Subcutaneous adipose tissue (tissue), 4 donors: ENCODE data around the gene IL37. TPM values are rescaled to one million over a fixed set of nuclear protein-coding genes. Genes with fewer than 3 reads are reported as not detected.

ENCODE experiments used
- CTCF ChIP-seq: fragments of 450-650 bp; IDR thresholded peaks from one replicate; pipeline ENCODE4 v1.5.1; 2016; ENCODE audit warnings: low read depth, mild to moderate bottlenecking, control low read depth, antibody characterized with exemption, moderate library complexity
- total RNA-seq, 4 donors: library from RNA; depleted of rRNA; stranded (reverse); fragments of >200 nt; gene quantifications; one replicate each; pipeline ENCODE4 v1.1.0, GENCODE V29; 2016

Gene IL37
- not detected for total RNA-seq

- TF ChIP-seq CTCF = no peak
Measured at GRCh38 chr2:112910865-112911264, at the start of gene IL37. TSS of gene IL37 (plus strand) at chr2:112911165. CDS start at chr2:112913013, 1,848 bp downstream.

DNA sequence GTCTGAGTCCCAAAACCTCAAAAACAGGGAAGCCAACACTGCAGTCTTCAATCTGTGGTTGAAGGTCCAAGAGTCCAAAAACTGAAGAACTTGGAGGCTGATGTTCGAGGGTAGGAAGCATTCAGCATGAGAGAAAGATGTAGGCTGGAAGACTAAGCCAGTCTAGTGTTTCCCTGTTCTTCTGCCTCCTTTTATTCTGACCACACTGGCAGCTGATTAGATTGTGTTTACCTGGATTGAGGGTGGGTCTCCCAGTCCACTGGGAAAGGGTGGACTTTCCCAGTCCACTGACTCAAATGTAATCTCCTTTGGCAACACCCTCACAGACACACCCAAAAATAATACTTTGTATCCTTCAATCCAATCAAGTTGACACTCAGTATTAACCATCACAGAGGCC is 46.9 kb upstream of the IL37 start:
- TF ChIP-seq CTCF = no peak

DNA sequence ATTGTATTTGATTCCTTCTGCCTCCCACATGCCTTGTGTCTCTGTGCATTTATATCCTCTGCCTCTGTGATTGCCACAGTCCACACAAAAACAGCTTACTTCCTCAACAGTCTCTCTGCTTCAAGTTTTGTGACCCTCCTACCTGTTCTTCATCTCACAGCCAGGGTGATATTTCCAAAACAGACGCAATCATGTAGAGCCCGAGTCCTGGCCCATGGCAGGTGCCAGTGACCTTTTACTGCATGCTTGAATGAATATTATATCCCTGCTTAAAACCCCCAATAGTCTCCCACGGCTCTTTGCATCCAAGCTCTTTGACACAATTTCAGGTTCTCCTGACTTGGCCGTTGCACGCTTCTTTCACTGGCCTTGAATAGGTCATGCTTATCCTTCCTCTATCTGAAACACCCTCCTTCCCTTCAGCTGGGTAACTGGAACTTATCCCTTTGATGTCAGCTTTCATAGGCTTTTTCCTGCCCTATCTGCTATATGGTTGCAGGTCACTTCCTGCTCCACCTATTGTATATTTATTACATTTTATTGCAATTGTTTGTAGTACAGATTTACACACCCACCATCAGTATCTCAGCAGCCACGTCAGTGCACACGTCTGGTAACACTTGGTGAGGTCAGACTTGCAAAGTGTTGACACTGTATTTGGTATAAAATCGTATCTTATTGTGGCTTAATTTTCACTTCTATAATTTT is 44.7 kb upstream of the IL37 start:
- TF ChIP-seq CTCF = no peak

- TF ChIP-seq CTCF = no peak
Measured at GRCh38 chr2:112867701-112868631, 43.0 kb upstream of the IL37 start.

DNA sequence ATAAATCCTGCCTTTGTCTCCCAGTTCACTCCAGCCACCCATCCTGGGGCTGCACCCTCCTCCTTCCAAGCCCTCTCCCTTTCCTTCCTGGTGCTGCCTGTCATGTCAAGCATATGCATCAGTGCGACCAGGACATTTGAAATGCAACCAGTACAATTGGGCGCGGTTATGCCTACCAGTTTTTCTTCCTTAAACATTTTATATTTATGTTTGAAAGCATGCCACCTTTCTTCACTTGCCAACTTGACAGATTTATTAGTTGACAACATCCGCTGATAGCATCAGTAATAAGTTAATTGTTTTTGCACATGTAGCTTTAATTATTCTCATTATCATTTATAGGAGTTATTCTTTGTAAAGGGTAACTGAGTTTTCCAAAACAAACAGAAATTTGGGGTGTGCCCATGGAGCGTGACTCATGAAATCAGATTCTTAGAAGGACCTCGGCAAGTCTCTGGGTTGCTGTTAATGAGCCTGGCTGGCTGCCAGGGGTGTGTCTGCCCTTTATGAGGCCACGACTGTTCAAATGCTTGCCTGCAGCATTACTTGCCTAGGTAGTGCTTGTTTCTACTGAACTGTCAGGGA is 41.6 kb upstream of the IL37 start:
- TF ChIP-seq CTCF = no peak

GRCh38 chr2:112870841-112871835 is 39.8 kb upstream of the IL37 start:
- TF ChIP-seq CTCF = no peak
